Hematopoietic multipotent progenitor cell treated with erythropoietin and hydrocortisone succinate and interleukin-3 and kit ligand, for 17 days (in vitro differentiated cells): ENCODE results near the gene MLLT6.

Source experiments
- DNase-seq: peaks from one replicate; pipeline ENCODE4 v3.0.0-alpha.2; 2015; ENCODE audit warnings: low spot score

The MLLT6 gene

GRCh38 chr17:38768417-38768816, 63.3 kb downstream of the MLLT6 start:
- no peak for DNase-seq

- no peak for DNase-seq
These were observed 68.2 kb downstream of the MLLT6 start for GRCh38 chr17:38773258-38773657.

GRCh38 chr17:38777641-38778250, 72.7 kb downstream of the MLLT6 start:
- DNase-seq, result no peak
